Bronchial epithelial cell (primary cell): ENCODE measurements around the gene PDIA5. TPM values are rescaled to one million over a fixed set of nuclear protein-coding genes. Genes with fewer than 3 reads are reported as not detected.

Source experiments
- DNase-seq: peaks from one replicate; pipeline ENCODE4 v3.0.0-alpha.2; 2010; ENCODE audit warnings: low read depth
- FAIRE-seq: peaks from 2 replicates; lab custom pipeline; 2011; peaks lifted over from hg19 to GRCh38; lab: Jason Lieb, UNC
- H3K27me3 ChIP-seq: 2 replicates; pipeline ENCODE4 v1.5.1; 2011; ENCODE audit warnings: low read length; ENCODE audit not compliant: control insufficient read depth, insufficient read depth
- H3K36me3 ChIP-seq: 2 replicates; pipeline ENCODE4 v1.5.1; 2011; ENCODE audit warnings: low read length; ENCODE audit not compliant: control insufficient read depth, insufficient read depth
- H3K4me3 ChIP-seq: 2 replicates; pipeline ENCODE4 v1.5.1; 2011; ENCODE audit warnings: mild to moderate bottlenecking, low read depth, low read length, control low read depth
- CTCF ChIP-seq: IDR thresholded peaks from 2 replicates; pipeline ENCODE4 v1.5.1; 2011; ENCODE audit warnings: mild to moderate bottlenecking, moderate library complexity, low read length, control low read depth, inconsistent platforms; ENCODE audit not compliant: insufficient read depth, severe bottlenecking
- total RNA-seq: library from RNA; depleted of rRNA; stranded (reverse); fragments of >200 nt; gene quantifications from 2 replicates; pipeline ENCODE4 v1.2.1, GENCODE V29; 2014

The PDIA5 gene
- total RNA-seq, 1 donor from 2014 or later, result 29.2 TPM

- Histone ChIP-seq H3K27me3 (no peaks in the 10 kb centered on the region), H3K36me3 (peaks cover 20% of the 10 kb centered on the region), H3K4me3 (no peak overlapping the region)
- FAIRE-seq (no peak), DNase-seq (no peak)
- TF ChIP-seq CTCF, result no peak
These were observed 62.7 kb downstream of the PDIA5 start for GRCh38 chr3:123129532-123129931.

- no peak for FAIRE-seq
- Histone ChIP-seq H3K36me3 (peaks cover 21% of the 10 kb centered on the region), H3K27me3 (no peaks in the 10 kb centered on the region), H3K4me3 (no peak overlapping the region)
- TF ChIP-seq CTCF, result no peak
- no peak for DNase-seq
These were observed 63.4 kb downstream of the PDIA5 start for GRCh38 chr3:123130079-123130750.

- TF ChIP-seq CTCF, result no peak
- no peak overlapping the region for H3K4me3 ChIP-seq
- H3K27me3 ChIP-seq, result no peaks in the 10 kb centered on the region
- FAIRE-seq, result no peak
- peaks cover 16% of the 10 kb centered on the region for H3K36me3 ChIP-seq
- DNase-seq, result no peak
These were observed 67.8 kb downstream of the PDIA5 start for GRCh38 chr3:123134671-123135070.

DNA sequence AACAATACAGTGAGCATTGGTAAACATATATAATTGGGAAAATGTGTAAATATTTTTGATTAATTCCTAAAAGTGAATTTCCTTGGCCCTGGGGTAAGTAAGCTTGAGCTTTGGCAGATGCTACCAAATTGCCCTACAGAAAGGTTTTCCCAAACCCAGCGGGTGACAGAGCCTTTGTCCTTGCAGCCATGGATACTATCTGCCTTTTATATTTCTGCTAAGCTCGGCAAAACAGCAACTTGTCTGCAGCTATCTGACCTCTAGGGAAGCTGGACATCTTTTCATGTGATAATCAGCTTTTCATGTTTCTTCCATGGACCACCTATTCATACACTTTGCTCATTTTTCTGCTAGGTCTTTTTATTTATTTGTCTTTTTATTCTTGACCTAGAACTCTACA, 70.2 kb downstream of the PDIA5 start:
- DNase-seq (no peak), FAIRE-seq (no peak)
- Histone ChIP-seq H3K27me3 (no peaks in the 10 kb centered on the region), H3K4me3 (no peak overlapping the region), H3K36me3 (peaks cover 11% of the 10 kb centered on the region)
- no peak for TF ChIP-seq CTCF

DNA sequence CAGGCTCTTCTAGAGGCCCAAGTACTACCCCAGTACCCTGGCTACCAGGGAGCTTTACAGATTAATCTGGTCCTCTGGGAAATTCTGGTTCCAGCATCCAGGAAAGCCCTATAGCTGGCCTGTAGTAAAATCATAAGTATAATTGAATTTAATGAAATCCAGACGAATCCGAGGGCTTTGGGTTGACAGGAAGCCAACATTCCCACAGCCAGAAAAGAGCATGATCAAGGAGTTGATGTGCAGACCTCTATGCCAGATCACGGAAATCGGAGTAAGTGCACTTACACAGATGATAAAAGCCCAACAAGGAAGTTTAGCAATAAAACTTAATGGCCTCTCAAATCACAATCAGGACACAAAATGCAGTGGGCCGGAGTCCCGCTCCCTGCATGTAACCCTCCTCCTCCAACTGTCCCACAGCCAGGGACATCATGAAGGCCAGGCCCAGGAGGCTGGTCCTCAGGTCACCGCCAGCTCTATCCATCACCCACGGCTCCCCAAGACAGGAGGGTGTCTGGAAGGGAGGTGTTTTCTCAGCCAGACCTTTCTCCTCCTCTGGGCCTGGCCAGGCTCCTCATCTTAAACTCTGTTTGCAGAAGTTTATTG, 72.1 kb downstream of the PDIA5 start:
- H3K4me3 ChIP-seq, result no peak overlapping the region
- peaks cover 9% of the 10 kb centered on the region for H3K36me3 ChIP-seq
- H3K27me3 ChIP-seq, result no peaks in the 10 kb centered on the region
- FAIRE-seq (no peak), DNase-seq (no peak)
- no peak for TF ChIP-seq CTCF

- DNase-seq (no peak), FAIRE-seq (no peak)
- Histone ChIP-seq H3K36me3 (peaks cover 9% of the 10 kb centered on the region), H3K4me3 (no peak overlapping the region), H3K27me3 (no peaks in the 10 kb centered on the region)
- TF ChIP-seq CTCF, result no peak
These were observed 72.7 kb downstream of the PDIA5 start for GRCh38 chr3:123139522-123139921.
